ENCODE measurements around the gene MMP24. TPM values are rescaled to one million over a fixed set of nuclear protein-coding genes. Genes with fewer than 3 reads are reported as not detected.

Gene MMP24
- total RNA-seq, 1 experiment from 2014 or later = 23.0 TPM

- H2BK15ac ChIP-seq (ENCODE audit: low read depth, low read length) = no peak overlapping the region
- H3K18ac ChIP-seq (ENCODE audit: insufficient read length, low read depth, low read length) = no peak overlapping the region
- 100% methylated on average over 1 of the region's 9 CpGs for WGBS (ENCODE audit: extremely low coverage, insufficient read length, low lambda C conversion rate)
- H3K9ac ChIP-seq (ENCODE audit: extremely low read depth, insufficient read length, low read length) = peak overlapping the region; percentile 54
- no peaks in the 10 kb centered on the region for H3K79me2 ChIP-seq (ENCODE audit: insufficient read depth, low read length)
- no peak overlapping the region for H3K14ac ChIP-seq (ENCODE audit: insufficient read depth, low read length)
- H2BK5ac ChIP-seq (ENCODE audit: insufficient read length, low read length) = no peak overlapping the region
- H3K23ac ChIP-seq (ENCODE audit: insufficient read length, low read depth, low read length) = no peak overlapping the region
- Mint-ChIP-seq H3K27me3 (ENCODE audit: low read depth) (peaks cover 36% of the 10 kb centered on the region), H3K4me1 (peaks cover 19 to 29% of the 10 kb centered on the region in 2 experiments), H3K27ac (no peak overlapping the region), H3K36me3 (ENCODE audit: insufficient read depth in 1 of 3, low read depth in 3 of 3) (peaks cover 0 to 22% (median 3%) of the 10 kb centered on the region in 3 experiments; a peak in 4 of 7 replicates), H3K4me3 (peak overlapping the region; percentile 72 to 88), H3K9me3 (peaks cover 0 to 20% of the 10 kb centered on the region in 2 experiments; a peak in 3 of 5 replicates)
- H3K27ac ChIP-seq (ENCODE audit: insufficient read length, low read depth, low read length) = no peak overlapping the region
- H4K20me1 ChIP-seq (ENCODE audit: control insufficient read depth, insufficient read depth, insufficient read length) = no peaks in the 10 kb centered on the region
- H3K4me2 ChIP-seq (ENCODE audit: insufficient read depth, insufficient read length, low read length) = peak overlapping the region; percentile 91
- no peaks in the 10 kb centered on the region for H3K79me1 ChIP-seq (ENCODE audit: insufficient read depth, low read depth, low read length, poor library complexity, severe bottlenecking)
- no peaks in the 10 kb centered on the region for H3K4me1 ChIP-seq (ENCODE audit: insufficient read depth, low read length)
- TF ChIP-seq, protein P1, sequence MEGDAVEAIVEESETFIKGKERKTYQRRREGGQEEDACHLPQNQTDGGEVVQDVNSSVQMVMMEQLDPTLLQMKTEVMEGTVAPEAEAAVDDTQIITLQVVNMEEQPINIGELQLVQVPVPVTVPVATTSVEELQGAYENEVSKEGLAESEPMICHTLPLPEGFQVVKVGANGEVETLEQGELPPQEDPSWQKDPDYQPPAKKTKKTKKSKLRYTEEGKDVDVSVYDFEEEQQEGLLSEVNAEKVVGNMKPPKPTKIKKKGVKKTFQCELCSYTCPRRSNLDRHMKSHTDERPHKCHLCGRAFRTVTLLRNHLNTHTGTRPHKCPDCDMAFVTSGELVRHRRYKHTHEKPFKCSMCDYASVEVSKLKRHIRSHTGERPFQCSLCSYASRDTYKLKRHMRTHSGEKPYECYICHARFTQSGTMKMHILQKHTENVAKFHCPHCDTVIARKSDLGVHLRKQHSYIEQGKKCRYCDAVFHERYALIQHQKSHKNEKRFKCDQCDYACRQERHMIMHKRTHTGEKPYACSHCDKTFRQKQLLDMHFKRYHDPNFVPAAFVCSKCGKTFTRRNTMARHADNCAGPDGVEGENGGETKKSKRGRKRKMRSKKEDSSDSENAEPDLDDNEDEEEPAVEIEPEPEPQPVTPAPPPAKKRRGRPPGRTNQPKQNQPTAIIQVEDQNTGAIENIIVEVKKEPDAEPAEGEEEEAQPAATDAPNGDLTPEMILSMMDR (conservative IDR thresholded peaks at IDR 0.05) = no peak; the same call in 2 of the 3 replicates
- no peak overlapping the region for H3K56ac ChIP-seq (ENCODE audit: insufficient read length, low read depth, low read length)
- H3T11ph ChIP-seq (ENCODE audit: low read length) = no peak overlapping the region
- H4K91ac ChIP-seq (ENCODE audit: insufficient read length, low read depth, low read length) = no peak overlapping the region
- no peak overlapping the region for H3K4ac ChIP-seq (ENCODE audit: low read depth, low read length)
- H2AFZ ChIP-seq (ENCODE audit: low read length) = peak overlapping the region; percentile 10
- no peak overlapping the region for H2AK5ac ChIP-seq (ENCODE audit: insufficient read length, low read length)
- no peak overlapping the region for H4K5ac ChIP-seq (ENCODE audit: insufficient read length, low read depth, low read length)
- no peak overlapping the region for H2BK12ac ChIP-seq (ENCODE audit: insufficient read length, low read depth, low read length)
- H2BK120ac ChIP-seq (ENCODE audit: low read depth, low read length, poor library complexity, severe bottlenecking) = no peak overlapping the region
- H3K9me3 ChIP-seq (ENCODE audit: control insufficient read depth, low read depth, low read length) = no peaks in the 10 kb centered on the region
- H3K23me2 ChIP-seq (ENCODE audit: insufficient read length, low read depth, low read length, poor library complexity, severe bottlenecking) = peaks cover 13% of the 10 kb centered on the region
- DNase-seq = no peak
- no peak overlapping the region for H2BK20ac ChIP-seq (ENCODE audit: low read depth, low read length, poor library complexity, severe bottlenecking)
- H3K27me3 ChIP-seq (ENCODE audit: insufficient read depth, low read length) = no peaks in the 10 kb centered on the region
- no peak overlapping the region for H4K8ac ChIP-seq (replicated peaks; ENCODE audit: insufficient read length, low read depth, low read length)
Measured at GRCh38 chr20:35225319-35226125, 968 bp upstream of the MMP24 start.
